DMS53 (cell line): ENCODE data around the gene SPEM2.
"Not testable (repeated sequence)": the region's sequence is repeated elsewhere in the genome, so short reads cannot be mapped to it uniquely, and the experiment has no call there.

Source experiments
- DNase-seq: peaks from one replicate; lab custom pipeline; 2025; lab: John Stamatoyannopoulos, UW

SPEM2 gene

DNA sequence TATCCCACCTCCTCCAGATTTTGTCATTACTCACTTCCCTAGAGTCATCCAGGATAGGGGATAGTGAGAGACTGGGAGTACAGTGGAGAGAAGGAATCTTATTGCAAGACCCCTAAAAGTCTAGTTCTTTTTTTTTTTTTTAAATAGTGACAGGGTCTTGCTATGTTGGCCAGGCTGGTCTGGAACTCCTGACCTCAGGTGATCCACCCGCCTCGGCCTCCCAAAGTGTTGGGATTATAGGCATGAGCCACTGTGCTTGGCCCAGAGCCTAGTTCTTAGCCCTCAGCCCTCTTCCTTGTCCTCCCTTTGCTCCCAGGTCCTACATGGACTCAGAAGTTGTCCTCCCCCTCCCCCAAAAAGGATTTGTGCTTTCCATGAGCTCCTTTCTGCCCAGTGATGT is 16.7 kb downstream of the SPEM2 start:
- DNase-seq = no peak

DNA sequence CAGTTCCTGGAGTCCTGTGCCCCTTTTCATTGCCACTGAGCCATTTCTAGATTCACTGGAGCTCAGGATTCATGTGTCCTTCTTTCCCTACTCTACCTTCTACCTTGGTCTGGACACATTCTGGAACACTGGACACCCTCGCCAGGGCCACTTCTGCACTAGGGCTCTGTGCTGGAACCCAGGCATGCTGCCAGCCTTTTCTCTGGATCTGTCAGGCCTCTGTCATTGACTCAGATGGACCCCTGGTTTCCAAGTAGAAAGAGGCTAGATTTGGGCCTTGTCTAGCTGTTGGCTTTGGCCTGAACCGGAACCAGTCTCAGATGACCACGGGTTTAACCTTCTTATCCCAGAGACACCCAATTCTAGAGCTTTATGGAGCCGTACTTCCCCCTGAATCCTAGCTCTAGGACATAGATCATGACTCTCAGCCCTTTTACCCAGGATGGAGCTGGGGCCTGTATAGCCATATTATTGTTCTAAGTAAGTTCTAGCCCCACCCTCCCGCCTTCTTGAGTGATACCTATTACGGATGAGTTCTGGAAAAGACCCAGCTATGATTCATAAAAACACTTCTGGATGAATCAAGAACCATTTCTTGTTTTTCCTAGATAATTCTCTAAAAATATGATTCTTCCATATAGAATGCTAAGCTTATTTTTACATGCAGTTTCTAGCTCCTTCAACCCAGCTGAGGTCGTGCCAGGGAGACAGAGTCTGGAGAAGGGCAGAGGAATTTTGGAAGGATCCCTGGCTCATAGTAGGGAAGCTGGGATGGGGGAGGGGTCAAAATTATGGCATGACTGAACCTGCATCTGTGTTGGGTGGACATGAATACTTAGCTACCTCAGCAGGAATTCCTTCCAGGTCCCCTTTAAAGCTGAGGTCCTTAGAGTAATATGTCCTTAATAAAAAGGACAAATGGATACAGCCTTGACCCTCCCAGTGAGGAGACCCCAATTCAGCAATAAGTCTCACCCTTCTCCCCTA is 18.4 kb downstream of the SPEM2 start:
- DNase-seq = no peak

DNA sequence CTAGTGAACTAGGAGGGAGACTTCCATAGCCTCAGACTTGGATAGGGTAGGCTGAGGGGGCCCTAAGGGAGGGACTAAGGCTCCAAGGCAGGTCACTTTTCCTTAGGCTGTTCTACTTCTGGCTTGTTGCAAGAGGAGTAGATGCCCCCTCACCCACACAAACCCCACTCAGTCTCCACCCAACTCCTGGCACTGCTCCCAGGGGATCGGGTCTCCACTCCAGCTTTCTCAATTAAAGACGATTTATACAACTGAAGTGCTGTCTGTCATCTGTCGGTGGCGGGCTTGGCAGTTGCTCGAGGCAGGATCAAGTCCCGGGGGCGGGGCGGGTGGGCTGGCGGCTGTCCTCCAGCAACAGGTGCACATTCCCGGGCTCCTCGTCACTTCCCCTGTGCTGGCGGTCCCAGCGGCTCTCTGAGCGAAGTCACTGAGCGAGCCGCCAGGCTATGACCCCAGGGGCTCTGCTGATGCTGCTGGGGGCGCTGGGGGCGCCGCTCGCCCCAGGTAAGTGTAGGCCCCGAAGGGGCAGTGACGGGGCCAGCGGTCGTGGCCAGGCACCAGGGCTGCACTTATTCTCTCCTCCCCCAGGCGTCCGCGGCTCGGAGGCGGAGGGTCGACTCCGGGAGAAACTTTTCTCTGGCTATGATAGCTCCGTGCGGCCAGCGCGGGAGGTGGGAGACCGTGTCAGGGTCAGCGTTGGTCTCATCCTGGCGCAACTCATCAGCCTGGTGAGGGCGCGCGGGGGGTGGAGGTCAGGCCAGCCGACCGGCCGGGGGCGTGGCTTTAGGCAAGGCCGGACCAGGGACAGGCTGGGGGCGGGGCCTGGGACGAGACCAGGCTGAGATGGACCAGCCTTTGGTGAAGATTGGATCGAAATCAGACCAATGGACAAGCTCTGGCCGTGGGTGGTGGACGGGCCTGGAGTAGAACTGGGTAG is 19.5 kb downstream of the SPEM2 start, which contains the start of gene CHRNB1:
CHRNB1 (plus strand) TSS at position 380 of the 937 bp plus-strand sequence; CDS start at position 447, 67 bp downstream.
- peak; percentile 92 for DNase-seq

DNA sequence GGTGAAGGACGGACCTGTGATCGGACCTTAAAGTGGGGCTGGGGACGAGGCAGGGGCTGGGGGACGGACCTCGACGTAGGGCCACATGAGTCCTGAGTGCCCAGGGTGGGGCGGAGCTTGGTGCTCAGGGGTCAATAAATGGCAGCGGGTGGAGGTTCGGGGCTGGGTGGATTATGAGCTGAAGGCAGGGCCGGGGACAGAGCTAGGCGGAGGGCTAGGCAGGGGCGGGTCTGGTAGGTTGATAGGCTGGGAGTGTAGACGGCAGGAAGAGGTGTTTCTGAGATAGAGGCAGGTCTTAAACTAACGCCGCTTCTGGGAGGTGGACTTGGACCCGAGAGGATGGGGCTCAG is 20.2 kb downstream of the SPEM2 start:
- peak; percentile 92 for DNase-seq

DNA sequence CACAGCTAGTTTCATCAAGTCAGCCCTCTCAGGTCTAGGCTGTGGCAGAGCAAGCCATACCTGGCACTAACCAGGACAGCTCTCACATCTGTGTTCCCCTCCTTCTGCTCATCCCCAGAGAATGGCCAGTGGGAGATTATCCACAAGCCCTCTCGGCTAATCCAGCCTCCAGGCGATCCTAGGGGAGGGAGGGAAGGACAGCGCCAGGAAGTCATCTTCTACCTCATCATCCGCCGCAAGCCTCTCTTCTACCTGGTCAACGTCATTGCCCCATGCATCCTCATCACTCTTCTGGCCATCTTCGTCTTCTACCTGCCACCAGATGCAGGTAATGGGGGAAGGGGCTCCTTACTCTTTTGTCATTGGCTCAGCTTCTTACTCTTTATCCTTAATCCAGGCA is 23.0 kb downstream of the SPEM2 start:
- DNase-seq = no peak

DNA sequence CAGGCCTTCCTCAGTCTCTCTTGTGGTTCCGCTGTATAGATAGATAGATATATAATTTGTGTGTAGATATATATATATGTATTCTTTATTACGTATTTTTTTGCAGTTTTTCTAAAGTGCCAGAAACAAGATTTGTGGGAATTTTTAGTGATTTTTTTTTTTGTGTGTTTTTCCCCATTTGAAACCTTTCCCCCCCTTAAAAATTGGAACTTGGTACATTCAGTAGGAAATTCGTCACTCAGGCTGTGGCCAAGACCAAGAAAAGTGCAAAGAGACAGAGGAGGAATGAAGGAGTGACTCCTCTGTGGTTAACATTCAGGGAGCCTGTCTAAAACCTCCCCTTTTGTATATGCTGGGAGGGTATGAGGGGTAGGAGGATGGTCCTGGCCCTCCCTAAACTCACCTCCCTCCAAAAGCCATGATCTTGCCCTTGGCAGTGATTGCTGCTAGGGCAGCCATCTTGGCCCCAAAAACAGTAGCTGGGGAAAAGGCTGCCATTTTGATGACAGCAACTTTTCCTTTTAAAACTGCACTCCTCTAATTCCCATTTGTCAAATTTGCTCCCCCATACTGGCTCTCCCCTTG is 34.6 kb downstream of the SPEM2 start:
- DNase-seq = no peak

DNA sequence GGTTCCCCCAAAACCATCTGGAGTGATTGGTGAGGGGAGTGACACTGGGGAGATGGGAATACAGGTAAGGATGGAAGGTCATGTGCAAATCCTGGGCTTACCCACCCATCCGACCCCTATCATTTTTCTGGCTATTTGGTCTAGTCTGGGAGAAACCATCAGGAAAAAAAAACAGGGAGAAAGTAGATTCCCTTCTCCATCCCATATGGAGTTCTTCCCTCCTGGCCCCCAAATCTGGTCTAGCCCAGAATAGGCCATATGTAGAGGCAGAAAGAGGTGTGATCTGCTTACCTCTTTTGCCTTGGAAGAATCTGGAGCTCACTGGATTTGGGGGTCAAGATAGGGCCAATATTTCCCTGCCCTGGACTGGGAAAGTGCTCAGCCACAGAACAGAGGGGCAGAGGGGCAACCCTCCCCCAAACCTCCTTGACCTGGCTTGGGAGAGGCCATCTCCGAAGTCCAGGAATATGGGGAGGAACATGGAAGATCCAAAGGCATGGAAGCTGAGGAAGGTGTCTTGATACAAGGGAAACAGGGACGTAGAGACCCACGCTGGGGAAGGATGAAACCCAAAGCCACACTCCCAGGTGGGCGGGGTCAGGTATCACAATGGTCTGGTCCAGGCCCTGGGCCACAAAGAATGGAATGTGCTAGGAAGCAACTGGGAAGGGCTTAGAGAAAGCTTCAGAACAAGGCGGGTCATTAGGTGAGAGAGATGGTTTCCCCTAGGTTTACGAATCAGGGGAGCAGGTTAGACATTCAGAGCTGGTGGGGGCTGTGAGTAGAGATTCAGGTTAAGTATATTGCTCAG is 35.6 kb downstream of the SPEM2 start:
- no peak for DNase-seq

DNA sequence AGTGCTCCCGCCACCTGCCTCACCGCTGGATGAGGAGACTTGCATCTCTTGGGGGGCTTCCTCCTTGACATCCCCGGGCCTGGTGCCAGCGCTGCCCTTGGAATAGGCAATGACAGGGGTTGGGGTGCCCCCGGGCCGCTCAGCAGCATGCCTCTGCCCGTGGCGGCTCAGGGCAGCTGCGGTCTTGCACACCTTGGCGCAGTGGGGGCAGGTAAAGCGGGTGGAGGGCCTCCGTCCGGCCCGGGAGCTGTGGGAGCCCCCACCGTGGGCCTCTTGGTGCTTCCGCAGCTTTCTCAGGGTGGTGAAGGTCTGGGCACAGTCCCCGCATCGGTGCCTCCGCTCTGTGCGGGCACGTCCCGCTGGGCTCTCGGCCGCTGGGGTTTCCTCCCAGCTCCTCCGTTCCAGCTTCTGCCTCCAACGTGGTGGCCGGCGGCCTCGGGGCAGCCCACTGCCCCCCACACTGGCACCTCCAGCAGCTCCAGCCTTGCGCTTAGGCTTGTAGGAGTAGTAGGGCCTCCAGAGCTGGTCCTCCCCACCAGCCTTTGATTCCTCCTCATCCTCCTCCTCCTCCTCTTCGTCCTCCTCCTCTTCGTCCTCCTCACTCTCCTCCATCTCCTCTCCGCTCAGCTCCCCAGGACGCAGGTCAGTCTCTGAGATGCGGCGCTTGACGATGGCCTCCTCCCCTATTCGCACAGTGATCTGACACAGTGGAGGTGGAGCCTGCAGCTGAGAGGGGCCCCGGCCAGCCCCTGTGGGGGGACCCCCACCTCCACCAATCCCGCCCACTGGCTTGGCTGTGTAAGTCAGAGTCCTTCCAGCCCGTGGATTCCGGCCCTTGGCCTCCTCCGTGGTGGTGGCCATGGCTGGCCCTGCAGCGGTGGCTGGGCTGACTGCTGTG is 37.3 kb downstream of the SPEM2 start:
- DNase-seq = no peak

DNA sequence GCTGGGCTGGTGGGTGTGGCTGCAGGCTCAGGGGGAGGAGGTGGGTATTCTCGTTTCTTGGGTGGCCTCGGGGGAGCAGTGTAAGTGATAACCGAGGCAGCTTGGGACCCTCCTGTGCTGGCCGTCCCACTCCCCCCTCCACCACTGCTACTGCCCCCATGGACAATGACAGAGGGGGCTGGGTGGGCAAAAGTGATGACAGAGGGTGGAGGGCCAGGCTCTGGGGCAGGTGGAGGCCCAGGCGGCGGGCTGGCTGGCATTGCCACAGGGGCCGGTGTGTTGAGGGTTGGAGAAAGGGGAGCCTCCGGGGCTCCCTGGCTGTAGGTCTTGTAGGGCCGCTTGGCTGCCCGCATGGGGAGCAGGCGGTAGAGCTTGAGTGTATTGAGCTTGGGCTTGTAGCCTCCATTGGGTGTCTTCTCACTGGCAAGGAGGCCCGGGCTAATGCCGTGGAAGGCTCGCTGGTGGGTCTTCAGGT is 38.0 kb downstream of the SPEM2 start:
- no peak for DNase-seq

DNA sequence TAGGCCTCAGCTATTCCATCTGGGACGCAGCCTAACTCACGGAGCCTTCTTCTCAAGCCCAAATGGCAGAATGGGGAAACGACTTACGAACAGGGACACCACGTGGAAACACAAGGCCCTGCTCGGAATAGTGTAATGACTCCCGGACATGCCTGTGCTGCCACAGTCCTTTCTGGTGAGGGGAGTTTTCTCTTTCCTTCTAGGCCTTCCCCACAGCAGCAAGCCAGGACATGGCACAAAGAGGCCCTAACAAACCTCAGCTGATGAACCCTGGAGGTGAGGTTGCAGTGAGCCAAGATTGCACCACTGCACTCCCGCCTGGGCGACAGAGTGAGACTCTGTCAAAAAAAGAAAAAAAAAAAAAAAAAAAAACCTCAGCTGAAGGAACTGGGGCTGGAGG is 38.7 kb downstream of the SPEM2 start:
- no peak for DNase-seq

DNA sequence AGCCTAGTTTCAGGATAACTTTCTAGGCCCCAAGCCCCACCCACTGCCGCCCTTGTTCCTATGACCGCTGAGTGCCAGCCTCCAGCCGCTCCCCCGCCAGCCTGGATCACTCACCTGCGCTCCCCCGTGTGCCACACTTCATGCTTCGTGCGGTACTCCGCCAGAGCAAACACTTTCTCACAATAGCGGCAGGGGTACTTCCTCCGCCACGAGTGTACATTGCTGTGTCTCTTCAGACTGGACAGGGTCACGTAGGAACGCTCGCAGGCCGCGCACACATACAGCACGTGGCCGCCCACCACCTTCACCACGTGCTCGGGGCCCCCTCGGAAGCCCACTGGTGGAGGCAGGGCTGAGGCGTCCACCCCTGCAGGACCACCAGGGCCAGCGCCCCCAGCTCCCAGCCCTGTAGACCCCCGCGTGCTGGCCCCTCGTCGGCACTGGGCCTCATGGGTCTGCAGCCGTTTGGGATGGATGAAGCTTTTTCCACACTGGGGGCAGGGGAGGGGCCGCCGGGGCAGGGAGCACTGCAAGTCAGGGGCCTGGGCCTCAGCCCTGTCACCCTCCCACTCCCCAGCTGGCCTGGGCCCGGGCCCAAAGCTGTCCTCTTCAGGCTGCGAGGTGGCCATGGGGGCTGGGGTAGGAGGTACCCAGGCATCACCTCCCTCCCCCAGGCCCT is 40.3 kb downstream of the SPEM2 start:
- peak; percentile 56 for DNase-seq

DNA sequence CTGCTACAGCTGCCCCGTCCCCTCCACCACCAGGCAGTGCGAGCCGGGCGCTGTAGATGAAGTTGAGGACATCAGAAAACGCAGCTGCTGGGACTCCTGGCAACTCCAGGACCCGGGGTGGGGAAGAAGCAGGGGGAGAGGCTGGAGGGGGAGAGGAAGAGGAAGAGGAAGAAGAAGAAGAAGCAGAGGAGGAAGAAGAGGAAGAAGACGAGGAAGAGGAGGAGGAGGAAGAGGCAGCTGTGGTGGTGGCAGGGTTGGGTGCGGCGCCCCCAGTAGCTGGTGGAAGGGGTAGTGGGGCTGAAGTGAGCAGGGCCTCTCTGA is 40.9 kb downstream of the SPEM2 start:
- no peak for DNase-seq

DNA sequence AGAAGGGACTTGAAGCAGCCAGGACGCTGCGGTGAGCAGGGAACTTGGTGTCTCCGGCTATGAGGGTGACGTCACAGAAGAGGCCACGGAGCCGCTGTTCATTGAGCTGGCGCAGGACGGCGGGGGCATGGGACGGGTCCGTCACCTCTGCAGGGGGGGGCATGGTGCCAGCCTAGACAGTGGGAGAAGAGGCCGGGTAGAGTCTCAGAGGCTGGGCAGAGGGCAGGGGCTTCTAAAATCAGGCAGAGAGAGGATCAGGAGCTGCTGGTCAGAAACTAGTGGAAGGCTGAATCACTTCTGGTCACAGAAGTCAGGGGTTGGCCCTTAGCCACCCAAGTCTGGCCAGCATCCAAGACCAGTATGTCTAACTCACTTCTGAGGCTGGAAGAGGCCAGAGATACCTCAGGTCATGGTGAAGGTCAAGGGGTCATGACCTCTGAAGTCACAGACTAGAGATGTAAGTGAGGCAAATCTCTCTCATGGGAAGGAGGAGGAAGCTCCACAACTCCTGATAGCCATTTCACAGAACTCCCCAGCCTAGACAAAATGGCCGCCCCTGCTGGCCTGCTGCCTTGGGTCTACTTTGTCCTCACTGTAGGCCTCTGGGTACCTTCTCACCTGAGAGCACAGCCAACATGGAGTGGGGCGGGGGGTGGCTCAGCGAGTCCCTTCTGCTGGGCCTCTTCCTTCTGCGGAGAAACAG is 41.4 kb downstream of the SPEM2 start:
- peak; percentile 49 for DNase-seq

DNA sequence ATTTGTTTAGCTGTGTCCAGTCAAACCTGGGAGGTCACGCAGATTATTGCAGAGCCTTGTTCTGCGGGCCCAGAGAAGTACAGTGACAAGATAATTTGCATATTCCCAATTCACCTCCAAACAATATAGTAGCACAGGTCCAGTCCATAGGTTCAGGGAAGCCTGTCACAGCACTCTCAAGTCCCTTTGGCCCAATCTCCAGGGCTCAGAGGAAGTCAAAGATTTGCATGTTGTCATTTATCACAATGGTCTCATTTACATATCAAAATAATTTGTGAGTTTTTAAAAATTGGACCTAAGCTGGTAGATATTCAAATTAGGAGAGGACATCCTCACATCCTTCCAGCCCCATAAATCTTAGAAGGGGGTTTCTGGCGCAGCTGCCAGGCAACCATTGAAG is 42.1 kb downstream of the SPEM2 start:
- DNase-seq = no peak

DNA sequence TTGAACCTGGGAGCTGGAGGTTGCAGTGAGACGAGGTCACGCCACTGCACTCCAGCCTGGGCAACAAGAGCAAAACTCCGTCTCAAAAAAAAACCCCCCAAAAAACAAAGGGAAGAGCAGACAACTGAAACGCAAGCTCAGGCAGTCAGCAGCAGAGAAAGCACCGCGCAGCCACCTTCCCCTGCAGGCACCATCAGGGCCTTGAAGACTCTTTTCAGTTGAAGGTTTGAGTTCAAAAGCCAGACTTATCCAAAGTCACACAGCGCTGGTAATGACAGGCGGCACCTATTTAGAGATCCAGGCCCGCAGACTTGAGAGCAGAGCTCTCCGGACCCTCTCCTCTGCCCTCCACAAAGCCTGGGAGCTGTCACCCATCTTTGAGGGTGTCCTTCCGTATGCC is 42.9 kb downstream of the SPEM2 start:
- DNase-seq = no peak

DNA sequence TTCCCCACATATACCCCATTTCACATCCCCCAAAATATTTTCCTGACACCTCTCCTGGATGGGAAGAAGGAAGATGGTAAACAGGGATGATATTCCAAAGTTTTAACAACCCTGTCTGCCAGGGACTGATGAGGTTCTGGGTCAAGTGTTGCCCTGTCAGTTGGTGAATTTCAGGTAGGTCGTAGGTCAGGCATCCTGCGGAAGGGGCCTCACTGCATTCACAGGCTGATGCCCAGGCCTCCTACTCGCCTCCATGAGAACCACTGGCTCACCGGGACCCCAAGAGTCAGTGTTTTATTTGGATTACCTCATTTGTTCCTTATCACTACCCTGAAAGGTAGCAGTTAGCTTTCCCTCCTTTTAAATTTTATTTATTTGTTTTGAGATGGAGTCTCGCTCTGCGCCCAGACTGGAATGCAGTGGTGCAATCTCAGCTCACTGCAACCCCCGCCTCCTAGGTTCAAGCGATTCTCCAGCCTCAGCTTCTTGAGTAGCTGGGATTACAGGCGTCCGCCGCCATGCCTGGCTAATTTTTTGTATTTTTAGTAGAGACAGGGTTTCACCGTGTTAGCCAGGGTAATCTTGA is 43.5 kb downstream of the SPEM2 start:
- DNase-seq = no peak

DNA sequence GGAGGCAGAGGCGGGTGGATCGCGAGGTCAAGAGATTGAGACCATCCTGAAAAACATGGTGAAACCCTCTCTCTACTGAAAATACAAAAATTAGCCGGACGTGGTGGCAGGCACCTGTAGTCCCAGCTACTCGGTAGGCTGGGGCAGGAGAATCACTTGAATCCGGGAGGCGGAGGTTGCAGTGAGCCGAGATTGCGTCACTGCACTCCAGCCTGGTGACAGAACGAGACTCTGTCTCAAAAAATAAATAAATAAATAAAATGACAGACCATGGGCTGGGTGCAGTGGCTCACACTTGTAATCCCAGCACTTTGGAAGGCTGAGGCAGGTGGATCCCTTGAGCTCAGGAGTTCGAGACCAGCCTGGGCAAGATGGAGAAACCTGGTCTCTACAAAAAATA is 44.4 kb downstream of the SPEM2 start:
- DNase-seq = not testable (repeated sequence)

DNA sequence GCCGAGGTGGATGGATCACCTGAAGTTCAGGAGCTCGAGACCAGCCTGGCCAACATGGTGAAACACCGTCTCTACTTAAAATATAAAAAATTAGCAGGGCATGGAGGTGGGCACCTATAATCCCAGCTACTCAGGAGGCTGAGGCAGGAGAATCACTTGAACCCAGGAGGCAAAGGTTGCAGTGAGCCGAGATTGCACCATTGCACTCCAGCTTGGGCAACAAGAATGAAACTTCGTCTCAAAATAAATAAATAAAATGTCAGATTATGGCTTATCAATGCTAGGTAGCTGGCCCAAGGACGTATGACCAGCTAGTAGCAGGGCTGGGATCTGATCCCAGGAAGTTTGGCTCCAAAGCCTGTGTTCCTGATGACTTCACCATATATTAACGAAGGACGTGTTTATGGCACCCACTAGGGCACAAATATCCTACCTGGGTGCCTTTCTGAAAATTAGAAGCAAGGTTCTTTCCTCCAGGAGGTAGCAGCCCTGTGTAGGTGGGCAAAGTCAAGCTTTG is 45.1 kb downstream of the SPEM2 start:
- DNase-seq = not testable (repeated sequence)

DNA sequence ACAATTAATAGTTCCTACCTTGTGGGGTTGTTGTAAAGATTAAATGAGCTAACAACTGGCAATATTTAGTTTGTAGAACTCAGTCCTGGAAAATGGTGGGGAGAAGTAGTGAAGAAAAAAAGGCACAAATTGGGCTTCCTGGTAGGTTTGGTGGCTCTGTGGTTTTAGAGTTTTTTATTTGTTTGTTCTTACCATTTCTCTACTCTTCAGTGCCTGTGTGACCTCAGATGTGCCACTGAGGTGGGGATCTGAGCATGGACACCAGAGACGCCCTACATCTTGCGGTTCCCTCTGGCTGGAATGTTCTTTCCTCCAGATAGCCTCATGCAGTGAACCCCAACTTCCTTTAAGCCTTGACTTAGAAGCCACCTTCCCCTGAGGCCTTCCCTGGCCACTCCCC is 46.3 kb downstream of the SPEM2 start:
- DNase-seq = no peak
